DOHH2 (cell line): ENCODE data around the gene MARCHF9.

ENCODE experiments used
- H3F3A ChIP-seq: fragments of 200-600 bp; sonication (generic), shearing (Covaris generic); 2 replicates; pipeline ENCODE4 v1.6.0; 2016; ENCODE audit warnings: antibody characterized with exemption, mild to moderate bottlenecking; ENCODE audit not compliant: control insufficient read depth, insufficient read depth
- H3K27ac ChIP-seq: fragments of 200-600 bp; sonication (generic); 2 replicates; pipeline ENCODE4 v1.5.1; 2014; ENCODE audit warnings: low read depth, mild to moderate bottlenecking, low read length, moderate library complexity
- H3K27me3 ChIP-seq: fragments of 200-600 bp; sonication (generic); 2 replicates; pipeline ENCODE4 v1.6.1; 2014; ENCODE audit warnings: mild to moderate bottlenecking, low read length, mixed read lengths; ENCODE audit not compliant: control insufficient read depth
- H3K36me3 ChIP-seq: fragments of 200-600 bp; sonication (generic); 2 replicates; pipeline ENCODE4 v1.6.1; 2014; ENCODE audit warnings: mild to moderate bottlenecking, low read length, moderate library complexity, mixed read lengths; ENCODE audit not compliant: control insufficient read depth
- H3K4me1 ChIP-seq: fragments of 200-600 bp; sonication (generic); 2 replicates; pipeline ENCODE4 v1.6.1; 2014; ENCODE audit warnings: mild to moderate bottlenecking, low read length, mixed read lengths; ENCODE audit not compliant: control insufficient read depth
- H3K4me2 ChIP-seq: fragments of 200-600 bp; sonication (generic); 2 replicates; pipeline ENCODE4 v1.6.0; 2014; ENCODE audit warnings: mild to moderate bottlenecking, low read length, moderate library complexity
- H3K4me3 ChIP-seq: fragments of 200-600 bp; sonication (generic); 2 replicates; pipeline ENCODE4 v1.5.1; 2014; ENCODE audit warnings: mild to moderate bottlenecking, low read length, mixed read lengths
- H3K79me2 ChIP-seq: fragments of 200-600 bp; sonication (generic); 2 replicates; pipeline ENCODE4 v1.6.1; 2014; ENCODE audit warnings: mild to moderate bottlenecking, low read length, mixed read lengths; ENCODE audit not compliant: control insufficient read depth
- H3K9me2 ChIP-seq: fragments of 200-600 bp; sonication (generic); replicated peaks from 2 replicates; pipeline ENCODE4 v1.6.1; 2014; ENCODE audit warnings: mild to moderate bottlenecking, low read length, mixed read lengths; ENCODE audit not compliant: control insufficient read depth
- H3K9me3 ChIP-seq: fragments of 200-600 bp; sonication (generic); 2 replicates; pipeline ENCODE4 v1.6.1; 2014; ENCODE audit warnings: antibody characterized with exemption, low read length, mixed read lengths; ENCODE audit not compliant: control insufficient read depth, insufficient read depth
- H4K20me1 ChIP-seq: fragments of 200-600 bp; sonication (generic); 2 replicates; pipeline ENCODE4 v1.6.0; 2014; ENCODE audit warnings: low read depth, mild to moderate bottlenecking, antibody characterized with exemption, low read length, moderate library complexity; ENCODE audit not compliant: control insufficient read depth, insufficient read depth
- CTCF ChIP-seq: fragments of 200-600 bp; sonication (generic); IDR thresholded peaks from one replicate; pipeline ENCODE4 v1.5.1; 2014; ENCODE audit warnings: antibody characterized with exemption, mild to moderate bottlenecking, low read depth, low read length; ENCODE audit not compliant: poor library complexity, severe bottlenecking
- EZH2phosphoT487 ChIP-seq: fragments of 200-600 bp; sonication (generic); IDR thresholded peaks from 2 replicates; pipeline ENCODE4 v1.6.1; 2017; ENCODE audit warnings: borderline replicate concordance, mild to moderate bottlenecking, antibody characterized with exemption, low read length, moderate library complexity, mixed read lengths

MARCHF9 gene

DNA sequence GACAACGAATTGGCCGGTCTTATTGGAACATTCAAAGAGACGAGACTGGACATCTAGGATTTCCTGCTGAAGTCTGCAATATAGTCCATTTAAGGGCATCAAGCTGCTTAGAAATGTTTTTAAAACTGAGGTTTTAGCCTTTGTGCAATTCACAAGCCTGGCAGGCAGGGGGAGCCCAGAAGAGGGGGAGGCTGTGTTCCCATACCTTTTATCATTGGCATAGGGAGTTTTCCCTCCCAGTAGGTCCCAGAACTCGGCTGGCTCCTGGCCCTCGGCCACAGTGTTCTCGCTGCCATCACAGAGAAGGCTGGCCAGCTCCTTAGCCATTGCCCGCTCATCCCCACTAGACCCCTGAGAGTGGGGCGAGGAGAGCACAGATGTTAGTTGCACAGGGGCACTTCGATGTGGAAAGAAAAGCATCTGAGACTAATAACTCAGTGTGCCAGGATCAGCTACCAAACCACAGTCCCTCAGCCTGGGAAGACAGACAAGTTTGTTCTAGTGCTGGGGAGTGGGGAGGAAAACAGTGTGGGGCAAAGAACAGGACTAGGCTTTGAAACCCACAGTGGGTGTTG lies 48.5 kb downstream of the MARCHF9 start:
- Histone ChIP-seq H3K27me3 (no peaks in the 10 kb centered on the region), H3K79me2 (no peaks in the 10 kb centered on the region), H4K20me1 (no peaks in the 10 kb centered on the region), H3K4me3 (no peak overlapping the region), H3K9me2 (no peaks in the 10 kb centered on the region), H3K4me1 (no peaks in the 10 kb centered on the region), H3K4me2 (no peak overlapping the region), H3F3A (no peaks in the 10 kb centered on the region), H3K27ac (no peak overlapping the region), H3K36me3 (peaks cover 11% of the 10 kb centered on the region; the same call in 1 of the 2 replicates), H3K9me3 (no peaks in the 10 kb centered on the region)
- peak; percentile 83 for TF ChIP-seq CTCF
- no peak for TF ChIP-seq EZH2phosphoT487

DNA sequence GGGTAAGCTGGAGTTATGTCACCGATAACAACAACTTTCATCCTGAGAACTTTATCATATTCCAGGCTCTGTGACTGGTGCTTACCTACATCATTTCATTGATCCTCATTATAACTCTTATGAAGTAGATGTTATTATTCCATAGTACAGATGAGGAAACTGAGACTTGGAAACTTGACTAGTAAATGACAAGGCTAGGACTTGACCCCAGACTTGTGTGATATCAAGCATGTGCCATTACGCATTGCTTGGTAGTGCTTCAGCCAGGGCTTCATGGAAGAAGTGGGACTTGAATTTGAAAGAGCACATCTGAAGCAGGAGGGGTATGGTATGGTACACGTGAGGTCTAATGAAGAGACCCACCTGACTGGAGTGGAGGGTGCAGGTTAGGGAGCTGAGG lies 51.8 kb downstream of the MARCHF9 start:
- Histone ChIP-seq H4K20me1 (no peaks in the 10 kb centered on the region), H3K4me1 (no peaks in the 10 kb centered on the region), H3K4me2 (no peak overlapping the region), H3F3A (no peaks in the 10 kb centered on the region), H3K27ac (no peak overlapping the region), H3K79me2 (no peaks in the 10 kb centered on the region), H3K9me2 (no peaks in the 10 kb centered on the region), H3K9me3 (no peaks in the 10 kb centered on the region), H3K36me3 (no peaks in the 10 kb centered on the region), H3K4me3 (no peak overlapping the region), H3K27me3 (no peaks in the 10 kb centered on the region)
- no peak for TF ChIP-seq EZH2phosphoT487
- no peak for TF ChIP-seq CTCF

GRCh38 chr12:57807285-57807684 lies 52.4 kb downstream of the MARCHF9 start:
- H3K4me1 ChIP-seq, result no peaks in the 10 kb centered on the region
- no peaks in the 10 kb centered on the region for H3F3A ChIP-seq
- no peak overlapping the region for H3K27ac ChIP-seq
- no peaks in the 10 kb centered on the region for H3K79me2 ChIP-seq
- no peaks in the 10 kb centered on the region for H3K27me3 ChIP-seq
- no peak overlapping the region for H3K4me2 ChIP-seq
- H3K36me3 ChIP-seq, result no peaks in the 10 kb centered on the region
- no peak overlapping the region for H3K4me3 ChIP-seq
- H3K9me2 ChIP-seq, result no peaks in the 10 kb centered on the region
- TF ChIP-seq EZH2phosphoT487, result no peak
- TF ChIP-seq CTCF, result no peak
- no peaks in the 10 kb centered on the region for H3K9me3 ChIP-seq
- no peaks in the 10 kb centered on the region for H4K20me1 ChIP-seq
